H9 (cell line): Measurements from ENCODE around the gene COL18A1. TPM values are rescaled to one million over a fixed set of nuclear protein-coding genes. Genes with fewer than 3 reads are reported as not detected.

Experiments used
- DNase-seq: peaks from one replicate; pipeline ENCODE4 v3.0.0-alpha.2; 2017
- H2AFZ ChIP-seq: one replicate; pipeline ENCODE4 v1.6.1; 2013; ENCODE audit warnings: mild to moderate bottlenecking, low read length, control low read depth, moderate library complexity
- H2AK5ac ChIP-seq: 2 replicates; pipeline ENCODE4 v1.6.1; 2013; ENCODE audit warnings: low read length, control low read depth, mixed read lengths; ENCODE audit not compliant: insufficient read length
- H2BK120ac ChIP-seq: one replicate; pipeline ENCODE4 v1.6.1; 2013; ENCODE audit warnings: low read depth, mild to moderate bottlenecking, low read length, control low read depth, inconsistent platforms; ENCODE audit not compliant: poor library complexity, severe bottlenecking
- H2BK12ac ChIP-seq: 2 replicates; pipeline ENCODE4 v1.6.1; 2013; ENCODE audit warnings: low read length, control low read depth, mixed read lengths, low read depth; ENCODE audit not compliant: insufficient read length
- H2BK15ac ChIP-seq: 2 replicates; pipeline ENCODE4 v1.6.1; 2013; ENCODE audit warnings: low read depth, low read length, control low read depth
- H2BK20ac ChIP-seq: one replicate; pipeline ENCODE4 v1.6.1; 2013; ENCODE audit warnings: low read depth, mild to moderate bottlenecking, low read length, control low read depth, inconsistent platforms; ENCODE audit not compliant: poor library complexity, severe bottlenecking
- H2BK5ac ChIP-seq: 2 replicates; pipeline ENCODE4 v1.6.1; 2013; ENCODE audit warnings: low read length, control low read depth, mixed read lengths; ENCODE audit not compliant: insufficient read length
- H3K14ac ChIP-seq: 2 replicates; pipeline ENCODE4 v1.6.1; 2013; ENCODE audit warnings: low read length, control low read depth; ENCODE audit not compliant: insufficient read depth
- H3K18ac ChIP-seq: 2 replicates; pipeline ENCODE4 v1.6.1; 2013; ENCODE audit warnings: low read depth, mild to moderate bottlenecking, mixed read lengths, low read length, control low read depth; ENCODE audit not compliant: insufficient read length
- H3K23ac ChIP-seq: 2 replicates; pipeline ENCODE4 v1.6.1; 2013; ENCODE audit warnings: low read length, control low read depth, mixed read lengths, low read depth; ENCODE audit not compliant: insufficient read length
- H3K23me2 ChIP-seq: 2 replicates; pipeline ENCODE4 v1.6.1; 2013; ENCODE audit warnings: low read depth, mild to moderate bottlenecking, mixed read lengths, low read length, control low read depth; ENCODE audit not compliant: insufficient read length, poor library complexity, severe bottlenecking
- H3K27ac ChIP-seq: 2 replicates; pipeline ENCODE4 v1.5.1; 2013; ENCODE audit warnings: low read length, control low read depth, mixed read lengths, low read depth; ENCODE audit not compliant: insufficient read length
- H3K27me3 ChIP-seq: 2 replicates; pipeline ENCODE4 v1.6.1; 2013; ENCODE audit warnings: low read length, control low read depth, inconsistent platforms; ENCODE audit not compliant: insufficient read depth
- H3K4ac ChIP-seq: 2 replicates; pipeline ENCODE4 v1.6.1; 2013; ENCODE audit warnings: low read depth, mild to moderate bottlenecking, control low read depth, inconsistent platforms, low read length, moderate library complexity
- H3K4me1 ChIP-seq: 2 replicates; pipeline ENCODE4 v1.6.1; 2013; ENCODE audit warnings: low read length, control low read depth, inconsistent platforms; ENCODE audit not compliant: insufficient read depth
- H3K4me2 ChIP-seq: 2 replicates; pipeline ENCODE4 v1.6.1; 2013; ENCODE audit warnings: low read length, control low read depth, mixed read lengths; ENCODE audit not compliant: insufficient read length, insufficient read depth
- H3K56ac ChIP-seq: 2 replicates; pipeline ENCODE4 v1.6.1; 2013; ENCODE audit warnings: low read depth, mild to moderate bottlenecking, mixed read lengths, low read length, control low read depth; ENCODE audit not compliant: insufficient read length
- H3K79me1 ChIP-seq: 2 replicates; pipeline ENCODE4 v1.6.1; 2013; ENCODE audit warnings: low read depth, mild to moderate bottlenecking, moderate library complexity, low read length, control low read depth, inconsistent platforms; ENCODE audit not compliant: insufficient read depth, poor library complexity, severe bottlenecking
- H3K79me2 ChIP-seq: 2 replicates; pipeline ENCODE4 v1.6.1; 2013; ENCODE audit warnings: low read length, control low read depth, inconsistent platforms; ENCODE audit not compliant: insufficient read depth
- H3K9ac ChIP-seq: 2 replicates; pipeline ENCODE4 v1.6.1; 2013; ENCODE audit warnings: low read length, control low read depth, mixed read lengths; ENCODE audit not compliant: insufficient read length; ENCODE audit errors: extremely low read depth
- H3K9me3 ChIP-seq: one replicate; pipeline ENCODE4 v1.6.1; 2013; ENCODE audit warnings: low read depth, low read length, inconsistent platforms; ENCODE audit not compliant: control insufficient read depth
- H3T11ph ChIP-seq: one replicate; pipeline ENCODE4 v1.6.1; 2013; ENCODE audit warnings: mild to moderate bottlenecking, low read length, control low read depth, inconsistent platforms
- H4K20me1 ChIP-seq: one replicate; pipeline ENCODE4 v1.6.1; 2013; ENCODE audit not compliant: control insufficient read depth, insufficient read length, insufficient read depth
- H4K5ac ChIP-seq: 2 replicates; pipeline ENCODE4 v1.6.1; 2013; ENCODE audit warnings: low read depth, mild to moderate bottlenecking, mixed read lengths, low read length, control low read depth; ENCODE audit not compliant: insufficient read length
- H4K8ac ChIP-seq: replicated peaks from 2 replicates; pipeline ENCODE4 v1.6.1; 2013; ENCODE audit warnings: low read length, control low read depth, mixed read lengths, low read depth; ENCODE audit not compliant: insufficient read length
- H4K91ac ChIP-seq: 2 replicates; pipeline ENCODE4 v1.6.1; 2013; ENCODE audit warnings: low read depth, mild to moderate bottlenecking, moderate library complexity, mixed read lengths, low read length, control low read depth; ENCODE audit not compliant: insufficient read length
- H3K27ac Mint-ChIP-seq, 3 experiments: 2 replicates in 2 of 3; 3 replicates in 1 of 3; pipeline ENCODE4 v1.8.0; 2020 to 2021; ENCODE audit warnings: mixed read lengths in 3 of 3, mild to moderate bottlenecking in 1 of 3, moderate library complexity in 1 of 3
- H3K27me3 Mint-ChIP-seq: 2 replicates; pipeline ENCODE4 v1.8.0; 2021; ENCODE audit warnings: low read depth, mild to moderate bottlenecking, moderate library complexity, mixed read lengths
- H3K36me3 Mint-ChIP-seq, 3 experiments: 2 replicates in 2 of 3; 3 replicates in 1 of 3; pipeline ENCODE4 v1.8.0; 2020 to 2021; ENCODE audit warnings: low read depth in 3 of 3, mixed read lengths in 3 of 3; ENCODE audit not compliant: insufficient read depth in 1 of 3
- H3K4me1 Mint-ChIP-seq, 2 experiments: 2 replicates each; pipeline ENCODE4 v1.8.0; 2020; ENCODE audit warnings: mixed read lengths in 2 of 2
- H3K4me3 Mint-ChIP-seq, 2 experiments: 2 replicates in 1 of 2; 3 replicates in 1 of 2; pipeline ENCODE4 v1.8.0; 2020 to 2021; ENCODE audit warnings: mild to moderate bottlenecking in 2 of 2, mixed read lengths in 2 of 2, moderate library complexity in 1 of 2
- H3K9me3 Mint-ChIP-seq, 2 experiments: 2 replicates in 1 of 2; 3 replicates in 1 of 2; pipeline ENCODE4 v1.8.0; 2020; ENCODE audit warnings: mild to moderate bottlenecking in 2 of 2, mixed read lengths in 2 of 2, moderate library complexity in 1 of 2
- CTCF ChIP-seq: fragments of 200-600 bp; sonication (generic); conservative IDR thresholded peaks from 3 replicates; pipeline ENCODE4 v1.8.0; 2021; ENCODE audit warnings: antibody characterized with exemption, mild to moderate bottlenecking
- WGBS: extraction: QIAGEN DNeasy Blood & Tissue Kit; methylation state at CpG from one replicate; pipeline ENCODE4 v1.1.7; 2013; ENCODE audit warnings: missing lambda C conversion rate, low lambda C conversion rate, mixed read lengths; ENCODE audit not compliant: insufficient read length; ENCODE audit errors: extremely low coverage; 5-methylcytosine and 5-hydroxymethylcytosine counted together
- total RNA-seq: library from RNA; stranded (reverse); gene quantifications from 2 replicates; pipeline ENCODE4 v1.2.1, GENCODE V29; 2021

Gene COL18A1
- total RNA-seq, 1 experiment from 2014 or later = 232 TPM

- H3T11ph ChIP-seq = no peak overlapping the region
- no peaks in the 10 kb centered on the region for H3K27me3 ChIP-seq
- no peak overlapping the region for H3K14ac ChIP-seq
- no peaks in the 10 kb centered on the region; the same call in 1 of the 2 replicates for H3K27me3 Mint-ChIP-seq
- no peak overlapping the region for H3K4ac ChIP-seq
- no peak overlapping the region for H2AK5ac ChIP-seq
- no peak overlapping the region for H3K4me2 ChIP-seq
- no peak overlapping the region for H2AFZ ChIP-seq
- H3K4me1 Mint-ChIP-seq = peaks cover 6 to 10% of the 10 kb centered on the region in 2 experiments; a peak in 3 of 4 replicates
- H3K36me3 Mint-ChIP-seq = peaks cover 27 to 60% (median 42%) of the 10 kb centered on the region in 3 experiments; a peak in 6 of 7 replicates
- no peak overlapping the region for H3K27ac ChIP-seq
- no peaks in the 10 kb centered on the region for H4K20me1 ChIP-seq
- H3K4me3 Mint-ChIP-seq = no peak overlapping the region
- no peak overlapping the region for H3K9ac ChIP-seq
- H3K9me3 ChIP-seq = no peaks in the 10 kb centered on the region
- H2BK5ac ChIP-seq = no peak overlapping the region
- H3K27ac Mint-ChIP-seq = no peak overlapping the region
- H4K91ac ChIP-seq = no peak overlapping the region
- H3K79me1 ChIP-seq = peaks cover 7% of the 10 kb centered on the region
- H4K5ac ChIP-seq = no peak overlapping the region
- H2BK12ac ChIP-seq = no peak overlapping the region
- peaks cover 0 to 2% of the 10 kb centered on the region in 2 experiments; a peak in 2 of 5 replicates for H3K9me3 Mint-ChIP-seq
- H3K56ac ChIP-seq = no peak overlapping the region
- H2BK20ac ChIP-seq = no peak overlapping the region
- TF ChIP-seq CTCF = no peak
- DNase-seq = no peak
- H4K8ac ChIP-seq = no peak overlapping the region
- no peak overlapping the region for H2BK120ac ChIP-seq
- H3K4me1 ChIP-seq = no peaks in the 10 kb centered on the region
- no peaks in the 10 kb centered on the region; the same call in 1 of the 2 replicates for H3K79me2 ChIP-seq
- H3K18ac ChIP-seq = no peak overlapping the region
- H2BK15ac ChIP-seq = no peak overlapping the region
- no peak overlapping the region for H3K23ac ChIP-seq
- WGBS = no CpG with 5 or more reads among the region's 43 CpGs
- H3K23me2 ChIP-seq = no peaks in the 10 kb centered on the region
Observed at GRCh38 chr21:45475004-45475685, 70.2 kb downstream of the COL18A1 start.
